GM23248 (cell line): ENCODE results near the gene CLEC18A.

Experiments used
- EZH2 ChIP-seq: fragments of 200-600 bp; sonication (generic); IDR thresholded peaks from 2 replicates; pipeline ENCODE4 v1.6.1; 2018; ENCODE audit warnings: antibody characterized with exemption, mild to moderate bottlenecking; ENCODE audit not compliant: insufficient read depth, poor library complexity, severe bottlenecking
- EZH2phosphoT487 ChIP-seq: fragments of 200-600 bp; sonication (generic); IDR thresholded peaks from 2 replicates; pipeline ENCODE4 v1.6.1; 2018; ENCODE audit warnings: antibody characterized with exemption, moderate library complexity, mild to moderate bottlenecking, low read depth; ENCODE audit not compliant: insufficient read depth

GRCh38 chr16:69930117-69930776 lies 20.9 kb upstream of the CLEC18A start:
- no peak for TF ChIP-seq EZH2phosphoT487
- no peak for TF ChIP-seq EZH2
